GM13977 (cell line): ENCODE results near the gene CIPC.

ENCODE experiments used
- DNase-seq: peaks from one replicate; pipeline ENCODE4 v3.0.0; 2012; ENCODE audit warnings: low spot score
- in situ Hi-C: fragments of 300-500 bp; cut with MboI; formaldehyde crosslinking; loops from one replicate; pipeline ENCODE4 v1.12.0; 2022; ENCODE audit warnings: low sequenced_read_pairs, low pct_unique_long_range_greater_than_20kb, mixed read lengths, inconsistent platforms; ENCODE audit not compliant: unreplicated experiment
- TF ChIP-seq, protein P1 (sequence below): IDR thresholded peaks from 2 replicates; pipeline ENCODE4 v1.5.1; 2012; ENCODE audit warnings: mild to moderate bottlenecking, control low read depth; ENCODE audit not compliant: insufficient read depth; ENCODE audit errors: extremely low read depth, missing control alignments

CIPC gene

GRCh38 chr14:77087631-77088030, 10.4 kb upstream of the CIPC start:
- no peak for DNase-seq
- TF ChIP-seq, protein P1, sequence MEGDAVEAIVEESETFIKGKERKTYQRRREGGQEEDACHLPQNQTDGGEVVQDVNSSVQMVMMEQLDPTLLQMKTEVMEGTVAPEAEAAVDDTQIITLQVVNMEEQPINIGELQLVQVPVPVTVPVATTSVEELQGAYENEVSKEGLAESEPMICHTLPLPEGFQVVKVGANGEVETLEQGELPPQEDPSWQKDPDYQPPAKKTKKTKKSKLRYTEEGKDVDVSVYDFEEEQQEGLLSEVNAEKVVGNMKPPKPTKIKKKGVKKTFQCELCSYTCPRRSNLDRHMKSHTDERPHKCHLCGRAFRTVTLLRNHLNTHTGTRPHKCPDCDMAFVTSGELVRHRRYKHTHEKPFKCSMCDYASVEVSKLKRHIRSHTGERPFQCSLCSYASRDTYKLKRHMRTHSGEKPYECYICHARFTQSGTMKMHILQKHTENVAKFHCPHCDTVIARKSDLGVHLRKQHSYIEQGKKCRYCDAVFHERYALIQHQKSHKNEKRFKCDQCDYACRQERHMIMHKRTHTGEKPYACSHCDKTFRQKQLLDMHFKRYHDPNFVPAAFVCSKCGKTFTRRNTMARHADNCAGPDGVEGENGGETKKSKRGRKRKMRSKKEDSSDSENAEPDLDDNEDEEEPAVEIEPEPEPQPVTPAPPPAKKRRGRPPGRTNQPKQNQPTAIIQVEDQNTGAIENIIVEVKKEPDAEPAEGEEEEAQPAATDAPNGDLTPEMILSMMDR: no peak
- in situ Hi-C loops: no loop called here

GRCh38 chr14:77088219-77088618, 9.8 kb upstream of the CIPC start:
- in situ Hi-C loops: no loop called here
- TF ChIP-seq, protein P1: no peak
- no peak for DNase-seq

DNA sequence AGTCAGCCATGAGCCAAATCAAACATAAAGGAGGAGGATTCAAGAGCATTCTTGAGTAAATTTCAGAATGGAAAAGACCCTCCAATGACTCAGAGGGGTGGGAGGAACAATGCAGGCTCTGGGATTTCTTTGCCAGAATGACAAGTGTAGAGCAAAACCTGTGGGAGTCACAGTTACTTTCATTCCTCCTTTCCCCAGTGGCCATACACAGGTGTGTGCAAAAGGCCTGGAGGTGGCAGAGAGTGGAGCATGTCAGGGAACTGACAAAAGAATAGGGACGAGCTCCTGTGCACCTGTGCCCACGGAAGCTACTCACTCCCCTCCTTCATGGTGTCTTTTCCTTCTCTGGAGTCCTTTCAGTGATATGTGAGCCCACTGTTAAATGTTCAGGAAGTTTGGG, 9.4 kb upstream of the CIPC start:
- in situ Hi-C loops: no loop called here
- TF ChIP-seq, protein P1: no peak
- no peak for DNase-seq

- DNase-seq: no peak
- in situ Hi-C loops: no loop called here
- TF ChIP-seq, protein P1: no peak
Measured at GRCh38 chr14:77091518-77091917, 6.5 kb upstream of the CIPC start.

GRCh38 chr14:77092676-77093075, 5.4 kb upstream of the CIPC start:
- in situ Hi-C loops: no loop called here
- TF ChIP-seq, protein P1: no peak
- DNase-seq: no peak

DNA sequence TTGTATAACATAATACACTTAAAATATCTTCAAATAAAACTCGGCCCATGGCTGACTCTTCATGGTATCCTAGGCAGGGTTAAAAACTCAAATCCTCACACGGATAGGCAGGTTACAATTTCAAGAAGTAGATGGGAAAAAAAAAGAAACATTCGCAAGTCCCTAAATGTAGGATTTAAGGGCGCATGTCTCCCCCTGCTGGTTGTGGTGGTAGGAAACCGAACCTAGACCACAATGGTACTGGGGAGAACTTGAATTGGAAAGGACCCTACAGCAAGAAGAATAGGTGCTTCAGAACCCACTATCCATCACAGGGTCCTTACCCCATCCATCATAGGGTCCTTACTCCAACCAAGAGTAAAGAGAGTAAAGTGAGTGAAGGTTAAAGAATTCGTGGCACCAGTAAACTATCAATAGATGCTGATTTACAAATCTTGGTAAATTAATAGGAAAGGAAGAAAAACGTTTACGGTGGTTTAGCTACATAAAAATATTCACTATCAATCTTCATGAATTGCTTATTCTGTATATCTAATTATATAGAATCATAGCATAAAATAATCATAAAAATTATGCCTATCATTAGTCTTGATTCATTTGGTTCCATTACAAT, 3.3 kb upstream of the CIPC start:
- in situ Hi-C loops: no loop called here
- TF ChIP-seq, protein P1: peak; percentile 85
- DNase-seq: peak; percentile 58
